ENCODE measurements around the gene STK32A.

Gene STK32A

DNA sequence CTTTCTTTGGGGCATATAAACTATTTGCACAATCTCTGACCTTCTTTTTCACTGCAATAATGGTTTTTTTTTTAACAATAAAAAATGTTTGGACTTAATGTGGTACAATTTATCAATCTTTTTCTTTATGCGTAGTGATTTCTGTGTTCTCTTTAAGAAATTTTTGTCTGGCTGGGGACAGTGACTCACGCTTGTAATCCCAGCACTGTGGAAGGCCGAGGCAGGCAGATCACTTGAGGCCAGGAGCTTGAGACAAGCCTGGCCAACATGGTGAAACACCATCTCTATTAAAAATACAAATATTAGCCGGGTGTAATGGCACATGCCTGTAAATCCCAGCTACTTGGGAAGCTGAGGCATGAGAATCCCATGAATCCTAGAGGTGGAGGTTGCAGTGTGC is 72.3 kb downstream of the STK32A start:
- ATAC-seq (no peak), DNase-seq (ENCODE audit: low spot score in 2 of 2) (no peak)
- Mint-ChIP-seq H3K4me3 (no peak overlapping the region), H3K9me3 (peaks cover 3% of the 10 kb centered on the region), H3K4me1 (no peaks in the 10 kb centered on the region), H3K36me3 (no peaks in the 10 kb centered on the region), H3K27ac (no peak overlapping the region)

DNA sequence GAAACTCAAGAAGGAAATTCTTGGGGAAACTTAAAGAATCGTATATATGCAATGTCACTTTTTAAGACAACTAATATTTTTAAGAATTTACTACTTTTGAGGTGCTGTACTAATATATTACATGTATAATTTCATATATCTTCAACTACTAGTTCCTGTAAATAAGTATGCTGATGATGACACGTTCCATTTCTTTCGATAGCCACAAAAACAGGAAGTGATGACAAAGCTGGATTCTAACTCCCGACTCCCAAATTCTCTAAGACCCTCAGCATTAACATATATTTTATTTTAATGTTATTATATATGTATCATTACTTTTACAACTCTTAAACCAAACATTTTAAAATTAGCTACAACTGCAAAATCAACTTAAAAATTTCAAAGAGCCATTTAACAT is 74.8 kb downstream of the STK32A start:
- H3K4me3 Mint-ChIP-seq, result no peak overlapping the region
- H3K9me3 Mint-ChIP-seq, result no peaks in the 10 kb centered on the region
- no peak for DNase-seq (ENCODE audit: low spot score in 2 of 2)
- no peaks in the 10 kb centered on the region for H3K36me3 Mint-ChIP-seq
- H3K4me1 Mint-ChIP-seq, result no peaks in the 10 kb centered on the region
- no peak for ATAC-seq
- H3K27ac Mint-ChIP-seq, result no peak overlapping the region

GRCh38 chr5:147310059-147310704 is 75.4 kb downstream of the STK32A start:
- H3K9me3 Mint-ChIP-seq, result no peaks in the 10 kb centered on the region
- H3K4me1 Mint-ChIP-seq, result no peaks in the 10 kb centered on the region
- no peak overlapping the region for H3K4me3 Mint-ChIP-seq
- no peak for DNase-seq (ENCODE audit: low spot score in 2 of 2)
- no peak for ATAC-seq
- no peaks in the 10 kb centered on the region for H3K36me3 Mint-ChIP-seq
- no peak overlapping the region for H3K27ac Mint-ChIP-seq

- no peaks in the 10 kb centered on the region for H3K36me3 Mint-ChIP-seq
- no peaks in the 10 kb centered on the region for H3K4me1 Mint-ChIP-seq
- DNase-seq (ENCODE audit: low spot score in 2 of 2) (no peak), ATAC-seq (no peak)
- H3K4me3 Mint-ChIP-seq, result no peak overlapping the region
- no peak overlapping the region for H3K27ac Mint-ChIP-seq
- H3K9me3 Mint-ChIP-seq, result no peaks in the 10 kb centered on the region
Observed at GRCh38 chr5:147317978-147318684, 83.3 kb downstream of the STK32A start.

DNA sequence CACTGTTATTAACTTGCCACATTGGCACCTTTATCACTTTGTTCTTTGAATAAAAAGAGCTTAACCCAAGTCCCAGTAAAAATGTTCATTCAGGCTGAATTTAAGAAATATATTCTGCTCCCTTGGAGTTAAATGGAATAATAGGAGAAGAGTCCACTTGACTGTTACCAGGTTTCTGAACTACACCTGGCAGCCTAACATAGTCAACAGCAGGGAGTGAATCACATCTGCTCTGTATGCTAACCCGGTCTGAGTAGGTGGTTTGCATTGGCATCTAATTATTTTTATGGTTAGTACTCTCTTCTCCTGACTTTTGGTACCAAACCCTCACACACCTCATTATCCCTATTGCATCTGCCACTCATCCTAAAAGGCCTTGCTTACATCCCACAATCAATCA is 86.7 kb downstream of the STK32A start:
- Mint-ChIP-seq H3K4me1 (no peaks in the 10 kb centered on the region), H3K9me3 (no peaks in the 10 kb centered on the region), H3K27ac (no peak overlapping the region), H3K4me3 (no peak overlapping the region), H3K36me3 (no peaks in the 10 kb centered on the region)
- no peak for ATAC-seq
- no peak for DNase-seq (ENCODE audit: low spot score in 2 of 2)

DNA sequence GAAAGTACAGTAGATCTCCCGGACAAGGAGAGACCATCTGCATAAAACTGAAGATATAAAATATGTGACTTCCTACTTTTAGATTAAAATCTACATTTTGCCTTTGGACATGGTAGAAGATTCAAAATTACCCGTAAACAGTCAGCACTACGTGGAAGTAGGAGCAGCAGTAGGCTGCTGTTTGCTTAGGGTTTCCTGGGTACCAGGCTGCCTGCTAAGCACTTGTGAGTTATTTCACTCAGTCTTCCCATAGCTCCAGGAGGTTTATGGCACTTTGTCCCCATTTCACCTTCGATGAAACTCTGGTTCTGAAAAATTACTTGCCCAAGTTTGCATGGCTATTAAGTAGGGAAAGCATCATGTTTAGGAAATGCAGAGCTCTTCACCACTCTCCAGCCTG is 92.6 kb downstream of the STK32A start:
- no peak overlapping the region for H3K27ac Mint-ChIP-seq
- H3K36me3 Mint-ChIP-seq, result no peaks in the 10 kb centered on the region
- no peaks in the 10 kb centered on the region for H3K9me3 Mint-ChIP-seq
- ATAC-seq (no peak), DNase-seq (ENCODE audit: low spot score in 2 of 2) (no peak)
- H3K4me3 Mint-ChIP-seq, result no peak overlapping the region
- no peaks in the 10 kb centered on the region for H3K4me1 Mint-ChIP-seq

GRCh38 chr5:147327905-147328304 is 93.1 kb downstream of the STK32A start:
- H3K4me3 Mint-ChIP-seq, result no peak overlapping the region
- no peak overlapping the region for H3K27ac Mint-ChIP-seq
- no peaks in the 10 kb centered on the region for H3K36me3 Mint-ChIP-seq
- H3K9me3 Mint-ChIP-seq, result no peaks in the 10 kb centered on the region
- DNase-seq (ENCODE audit: low spot score in 2 of 2), result no peak
- ATAC-seq, result no peak
- H3K4me1 Mint-ChIP-seq, result no peaks in the 10 kb centered on the region

DNA sequence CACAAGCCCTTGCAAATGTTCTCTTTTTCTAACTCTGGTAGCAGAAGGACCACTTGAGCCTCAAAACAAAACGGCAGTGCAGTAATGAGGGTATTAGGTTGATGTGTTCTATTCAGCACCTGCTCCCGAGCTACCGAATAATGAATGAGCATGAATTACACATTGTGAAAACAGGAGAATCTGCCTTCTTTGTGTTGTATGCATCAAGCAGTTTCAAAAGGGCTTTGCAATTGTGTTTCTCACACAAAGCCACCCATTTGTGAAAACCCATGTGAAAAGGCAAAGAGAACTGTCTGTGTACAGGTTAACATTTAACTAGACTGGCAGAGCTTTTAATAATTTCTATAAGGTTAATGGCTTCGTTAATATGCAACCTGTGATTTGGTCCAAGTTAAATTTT is 97.8 kb downstream of the STK32A start:
- no peak for DNase-seq (ENCODE audit: low spot score in 2 of 2)
- ATAC-seq, result no peak
- H3K4me1 Mint-ChIP-seq, result no peaks in the 10 kb centered on the region
- H3K9me3 Mint-ChIP-seq, result no peaks in the 10 kb centered on the region
- no peak overlapping the region for H3K4me3 Mint-ChIP-seq
- no peak overlapping the region for H3K27ac Mint-ChIP-seq
- no peaks in the 10 kb centered on the region for H3K36me3 Mint-ChIP-seq

GRCh38 chr5:147336876-147337275 is 102.0 kb downstream of the STK32A start:
- H3K27ac Mint-ChIP-seq, result no peak overlapping the region
- no peak for ATAC-seq
- H3K9me3 Mint-ChIP-seq, result peaks cover 5% of the 10 kb centered on the region
- no peak overlapping the region for H3K4me3 Mint-ChIP-seq
- DNase-seq (ENCODE audit: low spot score in 2 of 2), result no peak
- H3K4me1 Mint-ChIP-seq, result no peaks in the 10 kb centered on the region
- no peaks in the 10 kb centered on the region for H3K36me3 Mint-ChIP-seq

DNA sequence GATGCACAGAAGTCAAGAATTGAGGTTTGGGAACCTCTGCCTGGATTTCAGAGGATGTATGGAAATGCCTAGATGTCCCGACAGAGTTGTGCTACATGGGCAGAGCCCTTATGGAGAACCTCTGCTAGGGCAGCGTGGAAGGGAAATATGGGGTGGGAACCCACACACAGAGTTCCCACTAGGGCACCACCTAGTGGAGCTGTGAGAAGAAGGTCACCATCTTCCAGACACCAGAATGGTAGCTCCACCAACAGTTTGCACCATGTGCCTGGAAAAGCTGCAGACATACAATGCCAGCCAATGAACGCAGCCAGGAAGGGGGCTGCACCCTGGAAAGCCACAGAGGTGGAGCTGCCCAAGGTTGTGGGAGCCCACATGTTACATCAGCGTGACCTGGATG is 104.5 kb downstream of the STK32A start:
- no peak overlapping the region for H3K27ac Mint-ChIP-seq
- ATAC-seq, result no peak

DNA sequence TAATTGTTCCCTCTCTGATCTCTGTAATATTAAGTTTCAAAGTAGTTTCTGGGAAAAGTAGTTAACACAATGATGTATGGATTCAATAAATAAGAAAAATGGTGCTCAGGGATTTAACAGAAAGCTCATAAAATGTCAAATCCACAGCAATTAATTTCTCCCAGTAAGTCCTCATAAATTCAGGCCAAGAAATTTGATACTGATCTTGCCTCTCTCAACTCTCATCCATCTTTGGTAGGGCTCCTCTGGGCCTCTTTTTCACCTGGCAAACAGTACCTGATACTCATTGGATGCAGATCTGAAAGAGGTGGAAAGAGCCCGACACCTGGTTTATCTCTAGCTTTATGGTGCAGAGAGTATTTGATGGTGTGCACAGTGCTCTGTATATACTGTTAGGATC is 106.1 kb downstream of the STK32A start:
- Mint-ChIP-seq H3K27ac (no peak overlapping the region), H3K9me3 (peaks cover 5% of the 10 kb centered on the region), H3K4me1 (no peaks in the 10 kb centered on the region), H3K4me3 (no peak overlapping the region), H3K36me3 (no peaks in the 10 kb centered on the region)
- no peak for DNase-seq (ENCODE audit: low spot score in 2 of 2)
- ATAC-seq, result no peak

More for the DNA sequence above, 104.5 kb downstream of the STK32A start:
- Mint-ChIP-seq H3K4me1 (no peaks in the 10 kb centered on the region), H3K9me3 (peaks cover 5% of the 10 kb centered on the region), H3K4me3 (no peak overlapping the region), H3K36me3 (no peaks in the 10 kb centered on the region)
- no peak for DNase-seq (ENCODE audit: low spot score in 2 of 2)

DNA sequence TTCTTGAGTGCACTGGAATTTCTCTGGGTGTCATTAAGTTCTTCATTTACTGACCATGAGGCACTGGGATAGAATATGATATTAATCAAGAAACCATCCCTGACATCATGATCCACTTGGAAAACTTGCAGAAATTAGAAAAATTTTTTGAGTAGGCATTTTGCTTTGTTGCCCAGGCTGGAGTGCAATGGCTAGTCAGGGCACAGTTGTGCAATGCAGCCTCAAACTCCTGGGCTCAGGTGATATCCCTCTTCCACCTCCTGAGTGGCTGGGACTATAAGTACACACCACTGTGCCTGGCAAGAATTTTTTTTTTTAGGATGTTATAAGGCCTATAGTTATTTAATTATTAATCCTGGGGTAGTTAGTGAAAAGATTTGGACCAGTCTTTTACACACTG is 106.5 kb downstream of the STK32A start:
- Mint-ChIP-seq H3K27ac (no peak overlapping the region), H3K4me3 (no peak overlapping the region), H3K9me3 (peaks cover 5% of the 10 kb centered on the region), H3K36me3 (no peaks in the 10 kb centered on the region), H3K4me1 (no peaks in the 10 kb centered on the region)
- no peak for ATAC-seq
- DNase-seq (ENCODE audit: low spot score in 2 of 2), result no peak

- Mint-ChIP-seq H3K9me3 (no peaks in the 10 kb centered on the region), H3K4me1 (no peaks in the 10 kb centered on the region), H3K4me3 (no peak overlapping the region), H3K27ac (no peak overlapping the region), H3K36me3 (no peaks in the 10 kb centered on the region)
- ATAC-seq, result no peak
- DNase-seq (ENCODE audit: low spot score in 2 of 2), result no peak
Observed at GRCh38 chr5:147344861-147345260, 110.0 kb downstream of the STK32A start.

GRCh38 chr5:147346006-147346561 is 111.3 kb downstream of the STK32A start:
- Mint-ChIP-seq H3K36me3 (no peaks in the 10 kb centered on the region), H3K9me3 (no peaks in the 10 kb centered on the region), H3K4me1 (no peaks in the 10 kb centered on the region), H3K4me3 (no peak overlapping the region), H3K27ac (no peak overlapping the region)
- ATAC-seq, result no peak
- no peak for DNase-seq (ENCODE audit: low spot score in 2 of 2)

GRCh38 chr5:147348046-147348445 is 113.2 kb downstream of the STK32A start:
- H3K4me1 Mint-ChIP-seq, result no peaks in the 10 kb centered on the region
- no peaks in the 10 kb centered on the region for H3K36me3 Mint-ChIP-seq
- DNase-seq (ENCODE audit: low spot score in 2 of 2) (no peak), ATAC-seq (no peak)
- no peak overlapping the region for H3K4me3 Mint-ChIP-seq
- no peaks in the 10 kb centered on the region for H3K9me3 Mint-ChIP-seq
- H3K27ac Mint-ChIP-seq, result no peak overlapping the region

DNA sequence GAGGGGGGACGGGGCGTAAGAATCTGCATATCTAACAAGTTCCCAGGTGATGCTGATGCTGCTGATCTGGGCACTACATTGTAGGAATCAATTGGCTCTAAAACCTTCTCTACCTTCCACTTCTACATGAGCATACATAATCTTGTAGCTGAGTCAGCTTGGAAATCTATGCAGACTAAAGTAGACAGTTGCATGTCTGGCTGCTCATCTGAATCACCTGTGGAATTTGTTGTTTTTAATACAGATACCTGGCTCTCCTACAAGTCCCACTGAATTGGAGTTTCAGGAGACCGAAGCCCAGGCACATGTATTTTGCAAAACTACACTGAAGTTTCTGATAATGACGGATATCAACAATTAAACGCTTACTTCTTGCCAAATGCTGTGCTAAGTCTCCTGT is 113.6 kb downstream of the STK32A start:
- ATAC-seq, result no peak
- Mint-ChIP-seq H3K36me3 (no peaks in the 10 kb centered on the region), H3K9me3 (no peaks in the 10 kb centered on the region), H3K4me3 (no peak overlapping the region), H3K27ac (no peak overlapping the region), H3K4me1 (no peaks in the 10 kb centered on the region)
- no peak for DNase-seq (ENCODE audit: low spot score in 2 of 2)
